Muscle layer of duodenum (tissue), 2 donors: ENCODE results near the gene BCAN.
"Not testable (repeated sequence)": the region's sequence is repeated elsewhere in the genome, so short reads cannot be mapped to it uniquely, and the experiment has no call there.

ENCODE experiments used
- H3K27ac ChIP-seq: one replicate; pipeline ENCODE4 v1.7.0; 2013; ENCODE audit warnings: mild to moderate bottlenecking, low read length
- H3K27me3 ChIP-seq: one replicate; pipeline ENCODE4 v1.7.0; 2013; ENCODE audit warnings: low read depth, mild to moderate bottlenecking, control low read depth, low read length
- H3K36me3 ChIP-seq, 2 donors: one replicate each; pipeline ENCODE4 v1.7.0; 2013; ENCODE audit warnings: low read length in 2 of 2, control low read depth in 1 of 2, mild to moderate bottlenecking in 1 of 2; ENCODE audit not compliant: insufficient read depth in 2 of 2, control insufficient read depth in 1 of 2
- H3K4me1 ChIP-seq, 2 donors: one replicate each; pipeline ENCODE4 v1.7.0; 2013; ENCODE audit warnings: low read length in 2 of 2, mild to moderate bottlenecking in 2 of 2, control low read depth in 1 of 2, moderate library complexity in 1 of 2; ENCODE audit not compliant: insufficient read depth in 2 of 2, control insufficient read depth in 1 of 2
- H3K4me3 ChIP-seq, 2 donors: one replicate each; pipeline ENCODE4 v1.7.0; 2013; ENCODE audit warnings: low read length in 2 of 2, low read depth in 1 of 2, mild to moderate bottlenecking in 1 of 2
- H3K9me3 ChIP-seq, 2 donors: one replicate each; pipeline ENCODE4 v1.7.0; 2013; ENCODE audit warnings: low read length in 2 of 2, control low read depth in 1 of 2, mild to moderate bottlenecking in 1 of 2; ENCODE audit not compliant: control insufficient read depth in 1 of 2
- donor health status: healthy.

Gene BCAN

DNA sequence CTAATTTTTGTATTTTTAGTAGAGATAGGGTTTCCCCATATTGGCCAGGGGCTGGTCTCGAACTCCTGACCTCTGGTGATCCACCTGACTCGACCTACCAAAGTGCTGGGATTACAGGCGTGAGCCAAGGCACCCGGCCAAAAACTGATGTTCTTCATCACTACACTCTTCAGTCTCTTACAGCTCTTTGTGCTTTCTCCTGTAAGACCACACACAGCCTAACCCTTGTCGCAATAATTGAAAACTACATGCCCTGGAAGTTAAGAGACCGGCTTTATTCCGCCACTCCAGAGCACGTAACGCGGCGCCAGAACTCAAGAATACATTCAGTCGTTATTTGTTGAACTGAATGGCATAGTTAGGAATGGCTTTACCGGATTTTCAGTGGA is 41.2 kb upstream of the BCAN start:
- H3K27me3 ChIP-seq, result no peaks in the 10 kb centered on the region
- no peaks in the 10 kb centered on the region for H3K9me3 ChIP-seq
- peaks cover 4 to 12% of the 10 kb centered on the region in 2 donors for H3K4me1 ChIP-seq
- peaks cover 18 to 28% of the 10 kb centered on the region in 2 donors for H3K36me3 ChIP-seq
- H3K4me3 ChIP-seq, result peak overlapping the region; percentile 88 to 99
- peak overlapping the region; percentile 88 for H3K27ac ChIP-seq

DNA sequence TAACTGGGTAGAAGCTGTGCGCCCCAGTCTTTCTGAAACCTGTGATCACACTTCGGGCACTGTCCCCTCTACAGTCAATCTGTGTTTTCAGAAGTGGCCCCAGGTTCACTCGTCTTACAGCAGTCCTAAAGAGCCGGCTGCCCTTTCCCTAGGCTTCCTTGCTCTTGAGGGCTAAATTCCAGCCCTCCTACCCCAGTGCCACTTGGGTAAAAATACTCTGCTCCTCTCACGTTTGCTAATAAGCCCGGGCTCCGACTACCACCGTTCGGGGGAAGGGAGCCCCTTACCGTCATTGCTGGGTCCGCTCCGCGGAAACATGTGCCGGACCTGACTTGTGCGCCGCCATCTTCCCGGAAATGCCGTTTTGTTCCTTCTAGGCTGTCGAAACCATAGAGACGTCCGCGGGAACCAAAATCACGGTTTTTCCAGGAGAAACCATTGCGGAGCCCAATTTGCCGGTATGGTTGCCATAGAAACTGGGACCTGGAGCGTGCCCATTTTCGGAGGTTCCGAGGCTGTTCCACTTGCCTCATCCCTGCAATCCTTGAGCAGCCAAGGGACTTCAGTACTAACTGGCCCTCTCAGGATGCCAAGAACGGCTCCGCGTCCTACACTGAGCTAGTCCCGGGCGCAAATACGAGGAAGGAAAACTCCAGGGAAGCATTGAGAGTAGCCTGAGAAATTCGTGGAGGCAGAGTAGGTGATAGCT is 40.6 kb upstream of the BCAN start, which contains the start of gene GPATCH4:
Gene GPATCH4, minus strand, starts transcription at position 358 of the 709 bp plus-strand sequence.
- peaks cover 18 to 22% of the 10 kb centered on the region in 2 donors for H3K36me3 ChIP-seq
- H3K27ac ChIP-seq, result peak within 1 kb of the TSS; percentile 88
- H3K9me3 ChIP-seq, result no peaks in the 10 kb centered on the region
- peak within 1 kb of the TSS; percentile 88 to 99 for H3K4me3 ChIP-seq
- H3K27me3 ChIP-seq, result no peaks in the 10 kb centered on the region
- H3K4me1 ChIP-seq, result peaks cover 4 to 12% of the 10 kb centered on the region in 2 donors

DNA sequence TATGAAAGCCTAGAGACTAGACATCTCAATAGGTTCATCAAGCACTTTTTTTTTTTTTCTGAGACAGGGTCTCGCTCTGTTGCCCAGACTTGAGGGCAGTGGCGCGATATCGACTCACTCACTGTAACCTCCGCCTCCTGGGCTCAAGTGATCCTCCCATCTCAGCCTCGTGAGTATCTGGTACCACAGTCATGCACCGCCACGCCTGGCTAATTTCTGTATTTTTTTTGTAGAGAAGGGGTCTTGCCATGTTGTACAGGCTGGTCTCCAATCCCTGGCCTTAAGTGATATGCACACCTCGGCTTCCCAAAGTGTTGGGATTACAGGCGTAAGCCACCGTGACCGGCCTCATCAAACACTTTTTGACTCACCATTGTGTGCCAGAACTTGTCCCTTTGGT is 40.0 kb upstream of the BCAN start:
- Histone ChIP-seq H3K27ac (peak overlapping the region; percentile 88), H3K4me1 (peaks cover 4 to 12% of the 10 kb centered on the region in 2 donors), H3K9me3 (no peaks in the 10 kb centered on the region), H3K36me3 (peaks cover 16% of the 10 kb centered on the region in 2 donors), H3K4me3 (peak overlapping the region; percentile 88 to 99), H3K27me3 (no peaks in the 10 kb centered on the region)

DNA sequence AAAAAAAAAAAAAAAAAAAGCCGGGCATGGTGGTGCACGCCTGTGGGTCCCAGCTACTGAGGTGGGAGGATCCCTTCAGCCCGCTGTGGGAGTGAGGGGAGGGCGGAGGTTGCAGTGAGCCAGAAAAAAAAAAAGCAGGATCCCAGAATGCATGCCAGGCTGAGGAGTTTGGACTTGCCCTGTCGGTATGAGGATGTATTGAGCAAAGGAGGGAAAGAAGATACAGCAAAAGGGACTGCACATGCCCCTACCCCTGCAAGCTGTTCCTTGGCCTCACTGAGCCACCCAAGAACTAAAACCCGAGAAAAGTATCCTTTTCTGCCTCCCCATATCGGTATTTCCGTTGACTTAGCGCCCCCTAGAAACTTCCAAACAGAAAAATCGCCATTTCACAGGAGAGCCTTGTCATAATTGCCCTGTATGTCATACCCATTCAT is 39.3 kb upstream of the BCAN start:
- no peaks in the 10 kb centered on the region for H3K27me3 ChIP-seq

DNA sequence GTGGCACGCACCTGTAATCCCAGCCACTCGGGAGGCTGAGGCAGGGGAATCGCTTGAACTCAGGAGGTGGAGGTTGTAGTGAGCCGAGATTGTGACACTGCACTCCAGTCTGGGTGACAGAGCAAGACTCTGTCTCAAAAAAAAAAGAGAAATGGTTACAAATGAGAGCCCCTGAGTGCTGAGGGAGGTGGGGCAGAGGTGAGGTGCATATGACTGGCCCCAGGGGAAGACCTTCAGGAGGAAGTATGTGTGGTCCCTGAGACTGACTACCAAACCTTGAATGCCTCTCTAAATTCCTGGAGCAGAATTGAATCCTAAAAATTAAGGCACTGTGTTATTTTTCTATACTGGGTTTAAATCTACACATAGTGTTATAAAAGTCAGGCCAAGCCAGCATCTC is 34.6 kb upstream of the BCAN start:
- not testable (repeated sequence) for H3K27ac ChIP-seq, H3K27me3 ChIP-seq, H3K4me1 ChIP-seq, H3K4me3 ChIP-seq, H3K9me3 ChIP-seq, H3K36me3 ChIP-seq

More for the DNA sequence above, 39.3 kb upstream of the BCAN start:
- Histone ChIP-seq H3K4me3 (no peak overlapping the region), H3K27ac (no peak overlapping the region), H3K9me3 (no peaks in the 10 kb centered on the region), H3K4me1 (peaks cover 4 to 12% of the 10 kb centered on the region in 2 donors), H3K36me3 (peaks cover 9% of the 10 kb centered on the region in 2 donors)

DNA sequence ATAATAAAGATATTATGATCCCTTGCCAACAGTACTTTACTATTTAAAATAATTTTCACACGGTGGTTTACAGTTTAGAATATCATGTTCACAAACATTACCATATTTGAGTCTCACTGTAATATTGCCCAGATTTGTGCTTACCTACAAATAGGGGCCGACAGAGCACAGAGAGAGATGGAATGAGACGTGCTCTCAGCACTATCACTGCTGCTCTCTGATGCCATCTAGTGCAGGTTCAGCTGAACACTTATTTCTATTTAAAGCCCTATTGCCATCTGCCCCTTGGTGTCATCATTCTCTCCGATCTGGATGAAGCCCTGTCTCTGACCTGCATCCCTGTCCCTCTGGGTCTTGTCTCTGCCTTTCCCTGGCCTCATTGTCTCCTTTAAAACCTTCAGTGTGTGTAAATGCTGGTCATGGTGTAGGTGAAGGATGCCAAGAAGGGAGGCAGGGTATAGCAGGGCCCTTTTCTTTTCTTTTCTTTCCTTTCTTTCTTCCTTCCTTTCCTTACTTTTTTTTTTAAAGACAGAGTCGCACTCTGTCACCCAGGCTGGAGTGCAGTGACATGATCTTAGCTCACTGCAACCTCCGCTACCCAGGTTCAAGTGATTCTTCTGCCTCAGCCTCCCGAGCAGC is 33.8 kb upstream of the BCAN start:
- no peak overlapping the region for H3K27ac ChIP-seq
- H3K36me3 ChIP-seq, result no peaks in the 10 kb centered on the region
- H3K4me3 ChIP-seq, result no peak overlapping the region
- peaks cover 0 to 4% of the 10 kb centered on the region in 2 donors for H3K4me1 ChIP-seq
- no peaks in the 10 kb centered on the region for H3K9me3 ChIP-seq
- H3K27me3 ChIP-seq, result no peaks in the 10 kb centered on the region

DNA sequence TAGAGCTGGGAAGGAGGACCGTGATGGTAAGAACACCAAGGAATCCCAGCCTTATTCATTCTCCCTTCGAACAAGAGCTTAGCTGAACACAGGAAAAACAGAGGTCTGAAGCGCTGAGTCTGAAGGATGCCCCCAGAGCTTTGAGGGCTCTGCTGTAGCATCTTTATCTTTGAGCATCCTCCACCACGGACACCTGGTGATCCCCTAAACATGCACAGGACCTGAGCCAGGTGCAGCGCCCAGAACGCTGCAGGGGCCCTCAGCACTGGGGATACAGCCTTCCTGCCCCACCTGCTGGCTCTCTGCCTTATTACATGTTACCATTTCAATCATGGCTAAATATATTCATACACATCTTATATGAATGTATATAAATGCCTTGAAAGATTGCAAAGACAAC is 32.9 kb upstream of the BCAN start:
- Histone ChIP-seq H3K27ac (no peak overlapping the region), H3K9me3 (no peaks in the 10 kb centered on the region), H3K36me3 (no peaks in the 10 kb centered on the region), H3K4me1 (peaks cover 0 to 4% of the 10 kb centered on the region in 2 donors), H3K4me3 (no peak overlapping the region), H3K27me3 (no peaks in the 10 kb centered on the region)

DNA sequence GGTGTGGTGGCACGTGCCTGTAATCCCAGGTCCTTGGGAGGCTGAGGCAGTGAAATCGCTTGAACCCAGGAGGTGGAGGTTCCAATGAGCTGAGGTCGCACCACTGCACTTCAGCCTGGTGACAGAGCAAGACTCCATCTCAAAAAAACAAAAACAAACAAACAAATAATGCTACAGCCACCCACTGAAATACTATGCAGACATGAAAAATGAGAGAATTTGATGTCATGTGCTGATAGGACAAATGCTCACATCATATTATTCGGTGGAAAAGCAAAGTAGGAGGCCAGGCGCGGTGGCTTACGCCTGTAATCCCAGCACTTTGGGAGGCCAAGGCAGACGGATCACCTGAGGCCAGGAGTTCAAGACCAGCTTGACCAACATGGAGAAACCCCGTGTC is 31.8 kb upstream of the BCAN start:
- not testable (repeated sequence) for H3K27ac ChIP-seq, H3K4me1 ChIP-seq, H3K27me3 ChIP-seq, H3K36me3 ChIP-seq, H3K9me3 ChIP-seq, H3K4me3 ChIP-seq

DNA sequence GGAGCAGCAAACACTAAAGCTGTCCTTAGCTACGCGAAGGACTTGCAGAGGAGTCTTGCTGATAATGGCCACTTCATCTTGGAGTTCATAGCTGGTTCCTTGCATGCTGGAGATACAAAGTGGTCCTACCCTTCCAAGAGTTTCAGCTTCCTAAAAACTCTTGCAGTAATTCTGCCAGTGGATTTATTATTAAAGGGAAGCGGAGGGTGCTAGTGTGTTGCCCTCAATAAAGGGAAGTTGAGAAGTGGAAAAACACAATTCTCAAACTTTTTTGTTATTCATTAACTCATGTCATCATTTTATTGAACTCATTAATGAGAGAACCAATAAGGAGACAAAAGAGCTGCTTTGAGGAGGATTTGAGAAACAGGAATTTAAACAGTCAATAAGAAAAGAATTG is 29.3 kb upstream of the BCAN start:
- H3K27ac ChIP-seq, result no peak overlapping the region
- H3K27me3 ChIP-seq, result no peaks in the 10 kb centered on the region
- peaks cover 4 to 20% of the 10 kb centered on the region in 2 donors for H3K4me1 ChIP-seq
- H3K4me3 ChIP-seq, result no peak overlapping the region
- H3K36me3 ChIP-seq, result no peaks in the 10 kb centered on the region
- H3K9me3 ChIP-seq, result no peaks in the 10 kb centered on the region

DNA sequence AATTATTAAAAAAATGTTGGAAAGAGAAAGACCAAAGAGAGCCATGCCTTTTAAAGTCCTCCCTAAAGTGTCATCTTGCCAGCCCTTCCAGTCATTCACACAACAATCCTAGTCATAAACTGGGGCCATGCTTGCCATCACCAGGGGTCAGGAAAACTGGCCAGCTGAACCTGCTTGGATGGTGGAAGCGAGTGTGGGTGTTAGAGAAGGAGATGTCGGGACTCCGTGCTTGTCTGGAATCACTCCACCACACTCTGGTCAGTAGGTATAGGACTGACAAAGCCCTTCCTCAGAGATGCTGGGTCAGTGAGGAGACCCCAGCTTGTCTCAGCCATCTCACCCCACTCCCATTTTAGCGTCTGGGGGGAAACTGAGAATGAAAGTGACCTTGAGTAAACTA is 26.0 kb upstream of the BCAN start:
- no peaks in the 10 kb centered on the region for H3K27me3 ChIP-seq
- peaks cover 0 to 20% of the 10 kb centered on the region in 2 donors for H3K4me1 ChIP-seq
- H3K27ac ChIP-seq, result no peak overlapping the region
- H3K9me3 ChIP-seq, result no peaks in the 10 kb centered on the region
- no peak overlapping the region for H3K4me3 ChIP-seq
- no peaks in the 10 kb centered on the region for H3K36me3 ChIP-seq

DNA sequence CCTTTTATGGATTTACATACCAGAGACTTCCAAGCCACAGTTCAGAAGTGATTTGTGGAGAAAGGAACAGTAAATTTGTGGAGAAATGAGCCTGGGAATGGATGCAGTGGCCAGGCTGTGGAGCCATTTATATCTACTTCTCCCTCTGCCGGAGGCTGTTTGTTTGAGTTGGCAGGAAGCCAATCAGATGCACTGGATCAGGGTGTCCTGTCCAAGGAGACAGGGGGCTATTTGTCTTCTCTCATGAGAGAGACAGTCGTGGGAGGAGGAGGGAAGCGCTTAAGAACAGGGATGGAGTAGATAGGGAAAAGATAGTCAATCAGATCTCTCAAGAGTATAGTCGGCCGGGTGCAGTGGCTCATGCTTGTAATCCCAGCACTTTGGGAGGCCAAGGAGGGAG is 25.5 kb upstream of the BCAN start:
- Histone ChIP-seq H3K4me1 (peaks cover 0 to 20% of the 10 kb centered on the region in 2 donors), H3K27ac (no peak overlapping the region), H3K36me3 (no peaks in the 10 kb centered on the region), H3K9me3 (no peaks in the 10 kb centered on the region), H3K4me3 (no peak overlapping the region), H3K27me3 (no peaks in the 10 kb centered on the region)
